H1 (cell line): ENCODE results near the gene NSDHL.

Experiments
- CHD1 ChIP-seq: IDR thresholded peaks from 2 replicates; pipeline ENCODE4 v1.6.1; 2012; ENCODE audit warnings: low read depth, low read length, improper control_type of control experiment
- POLR2A ChIP-seq, 2 experiments: IDR thresholded peaks; 1 replicate in 1 of 2; 2 replicates in 1 of 2; pipeline ENCODE4 v1.6.1; 2011; ENCODE audit warnings: low read depth in 2 of 2, low read length in 2 of 2, mild to moderate bottlenecking in 2 of 2; ENCODE audit errors: control extremely low read depth in 1 of 2

- TF ChIP-seq POLR2A (IDR thresholded peaks at IDR 0.05; ENCODE audit: control extremely low read depth in 1 of 2, low read depth in 2 of 2, low read length in 2 of 2) (no peak), CHD1 (no peak)
These were observed 77.6 kb downstream of the NSDHL start for GRCh38 chrX:152908486-152908885.
